Gastrocnemius medialis (tissue), 4 donors: ENCODE measurements around the gene ATP8B4. TPM values are rescaled to one million over a fixed set of nuclear protein-coding genes. Genes with fewer than 3 reads are reported as not detected.
A peak's percentile ranks its signal among the peaks of the same experiment; 100 is the strongest.

Source experiments
- ATAC-seq, 2 donors: fragments of 150-250 bp; one replicate each; pipeline ENCODE4 v1.9.1; 2016
- DNase-seq, 2 donors: peaks; one replicate each; pipeline ENCODE4 v3.0.0-alpha.2; 2019
- H3K27ac ChIP-seq, 4 donors: fragments of 200-600 bp; sonication (generic); 1 replicate in 1 of 4; 2 replicates in 3 of 4; pipeline ENCODE4 v1.5.1; 2016 to 2018; ENCODE audit warnings: mild to moderate bottlenecking in 2 of 4, moderate library complexity in 1 of 4
- H3K27me3 ChIP-seq, 3 donors: fragments of 200-600 bp; sonication (generic) in 2 of 3; 1 replicate in 1 of 3; 2 replicates in 2 of 3; pipeline versions ENCODE4 v1.5.1 to v1.6.0; 2016 to 2019; ENCODE audit warnings: mild to moderate bottlenecking in 1 of 3, moderate library complexity in 1 of 3
- H3K36me3 ChIP-seq, 2 donors: fragments of 200-600 bp; sonication (generic) in 1 of 2; one replicate each; pipeline ENCODE4 v1.5.1; 2017 to 2018
- H3K4me1 ChIP-seq, 2 donors: fragments of 200-600 bp; sonication (generic) in 1 of 2; one replicate each; pipeline ENCODE4 v1.5.1; 2016 to 2017; ENCODE audit warnings: mild to moderate bottlenecking in 2 of 2
- H3K4me3 ChIP-seq, 4 donors: fragments of 200-600 bp; sonication (generic) in 3 of 4; 1 replicate in 1 of 4; 2 replicates in 3 of 4; pipeline ENCODE4 v1.5.1; 2016 to 2019; ENCODE audit warnings: mild to moderate bottlenecking in 2 of 4
- H3K9me3 ChIP-seq, 3 donors: fragments of 200-600 bp; sonication (generic) in 2 of 3; 1 replicate in 1 of 3; 2 replicates in 2 of 3; pipeline ENCODE4 v1.5.1; 2016 to 2019
- POLR2A ChIP-seq, 2 donors: fragments of 450-650 bp; IDR thresholded peaks; one replicate each; pipeline ENCODE4 v1.6.1; 2017; ENCODE audit warnings: antibody characterized with exemption in 2 of 2, mild to moderate bottlenecking in 2 of 2, moderate library complexity in 2 of 2
- in situ Hi-C, 4 donors: fragments of 200-750 bp; cut with MboI; loops; one replicate each; pipeline versions ENCODE4 v1.15.0 to v1.8.0; 2017; ENCODE audit warnings: low sequenced_read_pairs in 4 of 4
- intact Hi-C: fragments of 100-400 bp; cut with DNase I; formaldehyde crosslinking; loops from one replicate; pipeline ENCODE4 v1.15.1; 2023; ENCODE audit warnings: low total_unique reads
- total RNA-seq, 4 donors: library from RNA; depleted of rRNA; stranded (reverse); fragments of >200 nt; gene quantifications; one replicate each; pipeline versions ENCODE4 v1.1.0 to v1.2.3, GENCODE V29; 2016
- TF ChIP-seq, protein P1 (sequence below), 5 experiments: fragments of 450-650 bp in 3 of 5; fragments of 200-600 bp in 2 of 5; sonication (generic) in 2 of 5; IDR thresholded peaks in 4 of 5; conservative IDR thresholded peaks in 1 of 5; 1 replicate in 4 of 5; 2 replicates in 1 of 5; pipeline ENCODE4 v1.5.1; 2016 to 2019; ENCODE audit warnings: antibody characterized with exemption in 5 of 5, mild to moderate bottlenecking in 3 of 5, moderate library complexity in 3 of 5

ATP8B4 gene
- total RNA-seq, 4 donors from 2014 or later = 1.7 to 3.4 (median 2.4) TPM

DNA sequence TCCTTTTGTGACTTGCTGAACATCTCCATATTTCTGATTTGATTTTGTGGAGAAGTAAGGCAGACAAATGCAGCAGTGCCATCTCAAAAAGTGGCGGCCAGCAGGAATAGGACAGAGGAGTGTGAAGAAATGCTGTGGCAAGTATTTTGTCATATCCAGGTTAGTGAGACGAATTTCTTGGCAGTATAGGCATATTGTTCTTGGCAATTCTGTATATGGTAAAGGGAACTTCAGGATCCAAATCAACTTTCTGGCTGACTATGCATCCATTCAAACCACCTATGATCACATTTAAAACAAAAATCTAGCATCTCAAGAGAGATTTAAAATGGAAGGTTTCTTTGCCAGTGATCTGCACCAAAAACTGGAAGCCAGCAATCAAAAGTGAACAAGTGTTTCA, 270.2 kb downstream of the ATP8B4 start:
- no peaks in the 10 kb centered on the region for H3K4me1 ChIP-seq
- intact Hi-C loops (no loop called here), in situ Hi-C loops (no loop called here)
- H3K9me3 ChIP-seq = no peaks in the 10 kb centered on the region
- no peak for DNase-seq
- H3K36me3 ChIP-seq = no peaks in the 10 kb centered on the region
- H3K27me3 ChIP-seq = no peaks in the 10 kb centered on the region
- H3K27ac ChIP-seq = no peak overlapping the region
- TF ChIP-seq POLR2A (IDR thresholded peaks at IDR 0.05) = no peak
- TF ChIP-seq, protein P1, sequence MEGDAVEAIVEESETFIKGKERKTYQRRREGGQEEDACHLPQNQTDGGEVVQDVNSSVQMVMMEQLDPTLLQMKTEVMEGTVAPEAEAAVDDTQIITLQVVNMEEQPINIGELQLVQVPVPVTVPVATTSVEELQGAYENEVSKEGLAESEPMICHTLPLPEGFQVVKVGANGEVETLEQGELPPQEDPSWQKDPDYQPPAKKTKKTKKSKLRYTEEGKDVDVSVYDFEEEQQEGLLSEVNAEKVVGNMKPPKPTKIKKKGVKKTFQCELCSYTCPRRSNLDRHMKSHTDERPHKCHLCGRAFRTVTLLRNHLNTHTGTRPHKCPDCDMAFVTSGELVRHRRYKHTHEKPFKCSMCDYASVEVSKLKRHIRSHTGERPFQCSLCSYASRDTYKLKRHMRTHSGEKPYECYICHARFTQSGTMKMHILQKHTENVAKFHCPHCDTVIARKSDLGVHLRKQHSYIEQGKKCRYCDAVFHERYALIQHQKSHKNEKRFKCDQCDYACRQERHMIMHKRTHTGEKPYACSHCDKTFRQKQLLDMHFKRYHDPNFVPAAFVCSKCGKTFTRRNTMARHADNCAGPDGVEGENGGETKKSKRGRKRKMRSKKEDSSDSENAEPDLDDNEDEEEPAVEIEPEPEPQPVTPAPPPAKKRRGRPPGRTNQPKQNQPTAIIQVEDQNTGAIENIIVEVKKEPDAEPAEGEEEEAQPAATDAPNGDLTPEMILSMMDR (IDR thresholded peaks at IDR 0.05 in 4 of 5, conservative IDR thresholded peaks at IDR 0.05 in 1 of 5) = no peak
- ATAC-seq = no peak
- H3K4me3 ChIP-seq = no peak overlapping the region

DNA sequence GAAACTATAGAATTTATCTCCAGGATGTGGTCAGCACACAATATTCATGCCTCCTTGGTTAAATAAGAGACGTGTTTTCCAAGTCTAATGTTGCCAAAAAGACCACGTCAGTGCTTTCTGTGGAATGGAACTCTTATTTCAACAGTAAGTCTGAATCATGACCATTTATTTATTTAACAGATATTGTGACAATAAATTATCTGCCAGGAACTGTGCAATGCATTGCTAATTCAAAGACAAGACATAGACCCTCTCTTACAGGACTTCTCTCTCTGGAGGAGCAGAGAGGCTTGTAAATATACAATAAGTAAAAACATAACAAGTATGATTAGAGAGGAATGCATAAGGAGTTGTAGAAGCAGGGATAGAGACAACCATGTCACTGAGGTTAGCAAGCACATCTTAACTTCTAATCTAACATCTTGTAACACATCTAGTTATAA, 270.7 kb downstream of the ATP8B4 start:
- no peaks in the 10 kb centered on the region for H3K27me3 ChIP-seq
- no peak for ATAC-seq
- no peaks in the 10 kb centered on the region for H3K4me1 ChIP-seq
- no peaks in the 10 kb centered on the region for H3K9me3 ChIP-seq
- TF ChIP-seq POLR2A (IDR thresholded peaks at IDR 0.05) = no peak
- TF ChIP-seq, protein P1 (IDR thresholded peaks at IDR 0.05 in 4 of 5, conservative IDR thresholded peaks at IDR 0.05 in 1 of 5) = no peak
- no peak overlapping the region for H3K4me3 ChIP-seq
- H3K27ac ChIP-seq = peak overlapping the region in 1 of 4 donors; percentile 16
- in situ Hi-C loops (no loop called here), intact Hi-C loops (no loop called here)
- no peak for DNase-seq
- no peaks in the 10 kb centered on the region for H3K36me3 ChIP-seq

DNA sequence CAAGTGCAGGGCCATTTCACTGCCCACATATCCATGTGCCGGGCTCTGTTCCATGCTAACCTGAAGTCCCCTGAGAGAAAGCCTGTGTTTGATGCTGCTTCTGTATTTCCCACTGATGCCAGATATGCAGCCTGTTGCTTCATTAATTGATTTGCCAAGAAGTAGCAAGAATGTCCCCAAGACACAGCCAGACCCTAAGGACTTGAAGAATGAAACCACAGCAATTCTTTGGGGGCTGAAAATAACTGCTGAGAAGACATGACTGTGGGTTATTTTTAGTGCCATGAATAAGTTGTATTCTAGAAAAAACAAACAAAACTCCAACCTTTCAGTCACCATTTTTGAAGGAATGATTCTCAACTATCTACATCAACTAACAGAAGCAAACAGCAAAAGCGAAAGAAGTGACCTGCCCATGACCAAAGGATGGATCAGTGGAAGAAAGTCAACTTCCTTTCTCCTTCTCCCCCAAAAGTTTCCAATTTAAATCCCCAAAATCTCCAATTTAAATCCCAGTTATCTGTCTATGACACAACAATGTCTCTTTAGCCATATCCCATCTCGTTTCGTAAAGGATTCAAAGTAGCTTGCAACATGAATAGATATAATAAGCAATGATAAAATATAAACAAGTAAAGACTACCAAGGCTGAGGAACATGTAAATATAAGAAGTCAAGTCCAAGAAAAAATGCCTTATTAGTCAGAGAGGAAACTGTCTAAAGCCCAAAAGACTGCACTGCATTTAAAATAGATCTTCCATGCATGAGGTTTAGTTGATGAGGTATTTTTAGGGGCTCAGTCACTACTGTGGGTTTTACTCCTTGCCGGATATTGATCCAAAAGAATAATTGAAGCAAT, 271.4 kb downstream of the ATP8B4 start:
- Histone ChIP-seq H3K4me3 (no peak overlapping the region), H3K9me3 (no peaks in the 10 kb centered on the region), H3K36me3 (no peaks in the 10 kb centered on the region), H3K27ac (peak overlapping the region in 1 of 4 donors; percentile 16), H3K4me1 (no peaks in the 10 kb centered on the region), H3K27me3 (no peaks in the 10 kb centered on the region)
- in situ Hi-C loops = no loop called here
- DNase-seq (no peak), ATAC-seq (no peak)
- TF ChIP-seq, protein P1 (IDR thresholded peaks at IDR 0.05 in 4 of 5, conservative IDR thresholded peaks at IDR 0.05 in 1 of 5) = no peak
- TF ChIP-seq POLR2A (IDR thresholded peaks at IDR 0.05) = no peak
- intact Hi-C loops = no loop called here

DNA sequence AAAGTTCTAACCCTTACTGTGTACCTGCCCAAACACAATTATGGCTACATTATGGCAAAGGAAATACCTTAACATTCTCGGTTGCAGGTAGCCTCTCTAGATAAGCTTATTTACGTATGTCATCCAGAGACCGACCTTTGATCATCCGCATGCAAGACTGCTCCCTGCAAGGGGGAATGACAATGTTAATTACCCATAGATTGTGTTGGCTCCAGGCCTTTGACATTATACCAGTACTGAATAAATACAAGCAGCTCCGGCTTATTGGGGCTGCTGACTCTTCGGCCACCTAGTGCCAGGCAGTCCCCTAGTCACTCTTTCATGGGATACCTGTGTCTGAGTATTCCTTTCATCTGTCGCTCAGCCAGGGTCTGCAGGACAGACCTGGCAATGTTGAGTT, 274.6 kb downstream of the ATP8B4 start:
- Histone ChIP-seq H3K9me3 (no peaks in the 10 kb centered on the region), H3K27ac (no peak overlapping the region), H3K4me1 (no peaks in the 10 kb centered on the region), H3K27me3 (no peaks in the 10 kb centered on the region), H3K36me3 (no peaks in the 10 kb centered on the region), H3K4me3 (no peak overlapping the region)
- DNase-seq (no peak), ATAC-seq (no peak)
- in situ Hi-C loops = no loop called here
- intact Hi-C loops = no loop called here
- TF ChIP-seq, protein P1 (IDR thresholded peaks at IDR 0.05 in 4 of 5, conservative IDR thresholded peaks at IDR 0.05 in 1 of 5) = no peak
- no peak for TF ChIP-seq POLR2A (IDR thresholded peaks at IDR 0.05)
